HepG2 (cell line): ENCODE results near the gene CREBRF. TPM values are rescaled to one million over a fixed set of nuclear protein-coding genes. Genes with fewer than 3 reads are reported as not detected.

Experiments
- CENPX ChIP-seq: sonication (generic); formaldehyde crosslinking; IDR thresholded peaks from 2 replicates; pipeline ENCODE4 v1.9.0; 2021; ENCODE audit warnings: mild to moderate bottlenecking, missing genetic modification reagents, moderate library complexity
- DNMT3B ChIP-seq: conservative IDR thresholded peaks from 2 replicates; pipeline ENCODE4 v1.6.1; 2016; ENCODE audit warnings: missing biosample characterization, control low read depth
- GZF1 ChIP-seq: sonication (generic); formaldehyde crosslinking; IDR thresholded peaks from 2 replicates; pipeline ENCODE4 v1.5.1; 2020; ENCODE audit warnings: mild to moderate bottlenecking, missing genetic modification reagents
- TCF12 ChIP-seq, 2 experiments: fragments of 450-650 bp in 1 of 2; sonication (generic) in 1 of 2; formaldehyde crosslinking in 1 of 2; IDR thresholded peaks; 2 replicates each; pipeline versions ENCODE4 v1.6.1 to v1.8.0; 2017 to 2022; ENCODE audit warnings: antibody characterized with exemption in 1 of 2, mild to moderate bottlenecking in 1 of 2, missing genetic modification reagents in 1 of 2, moderate library complexity in 1 of 2
- ZFP41 ChIP-seq: sonication (generic); formaldehyde crosslinking; IDR thresholded peaks from 2 replicates; pipeline ENCODE4 v1.4.0; 2020; ENCODE audit warnings: mild to moderate bottlenecking, missing genetic modification reagents, borderline replicate concordance
- ZNF331 ChIP-seq: sonication (generic); formaldehyde crosslinking; IDR thresholded peaks from 2 replicates; pipeline ENCODE4 v1.4.0; 2020; ENCODE audit warnings: missing genetic modification reagents
- ZNF563 ChIP-seq: sonication (generic); formaldehyde crosslinking; IDR thresholded peaks from 2 replicates; pipeline ENCODE4 v1.8.0; 2022; ENCODE audit warnings: mild to moderate bottlenecking, moderate library complexity, missing genetic modification reagents
- ZNF768 ChIP-seq: sonication (generic); formaldehyde crosslinking; IDR thresholded peaks from 2 replicates; pipeline ENCODE4 v1.4.0; 2020; ENCODE audit warnings: missing genetic modification reagents
- ZNF788 ChIP-seq: sonication (generic); formaldehyde crosslinking; IDR thresholded peaks from 2 replicates; pipeline ENCODE4 v1.5.0; 2020; ENCODE audit warnings: mild to moderate bottlenecking, missing genetic modification reagents, borderline replicate concordance
- ZNF878 ChIP-seq: sonication (generic); formaldehyde crosslinking; IDR thresholded peaks from 2 replicates; pipeline ENCODE4 v1.8.1; 2023; ENCODE audit warnings: mild to moderate bottlenecking, missing genetic modification reagents, moderate library complexity
- polyA plus RNA-seq, 8 experiments: library from polyadenylated mRNA; depleted of rRNA in 3 of 8; stranded (reverse) in 7 of 8; unstranded in 1 of 8; fragments of >200 nt; fragmentation: Illumina TruSeq in 4 of 8; extraction: Trizol in 4 of 8; gene quantifications; 2 replicates each; pipeline versions ENCODE4 v1.2.1 to v1.2.3, GENCODE V29; 2011 to 2016; ENCODE audit warnings: low read depth in 4 of 8, missing spikeins in 1 of 8, mixed read lengths in 1 of 8; ENCODE audit not compliant: insufficient read depth in 1 of 8
- total RNA-seq, 5 experiments: library from RNA; depleted of rRNA; stranded (reverse); fragments of >200 nt; fragmentation: Illumina TruSeq; extraction: Trizol; gene quantifications; 2 replicates each; pipeline ENCODE4 v1.2.3, GENCODE V29; 2016; ENCODE audit warnings: low read depth in 1 of 5
- TF ChIP-seq, protein P1 (sequence below): sonication (generic); formaldehyde crosslinking; IDR thresholded peaks from 2 replicates; pipeline ENCODE4 v1.4.0; 2020; ENCODE audit warnings: missing genetic modification reagents, borderline replicate concordance
- TF ChIP-seq, protein P2 (sequence below): sonication (generic); formaldehyde crosslinking; IDR thresholded peaks from one replicate; pipeline ENCODE4 v1.5.1; 2020; ENCODE audit warnings: mild to moderate bottlenecking, missing genetic modification reagents; ENCODE audit errors: not compliant biosample characterization
- TF ChIP-seq, protein P3 (sequence below): sonication (generic); formaldehyde crosslinking; IDR thresholded peaks from 2 replicates; pipeline ENCODE4 v1.8.1; 2023; ENCODE audit warnings: mild to moderate bottlenecking, missing genetic modification reagents

Gene CREBRF
- total and polyA plus RNA-seq, 2 of the 13 experiments (the other 11 are each of a cell fraction or from before 2014, with no cell fraction given), result 4.5 to 10.2 TPM

DNA sequence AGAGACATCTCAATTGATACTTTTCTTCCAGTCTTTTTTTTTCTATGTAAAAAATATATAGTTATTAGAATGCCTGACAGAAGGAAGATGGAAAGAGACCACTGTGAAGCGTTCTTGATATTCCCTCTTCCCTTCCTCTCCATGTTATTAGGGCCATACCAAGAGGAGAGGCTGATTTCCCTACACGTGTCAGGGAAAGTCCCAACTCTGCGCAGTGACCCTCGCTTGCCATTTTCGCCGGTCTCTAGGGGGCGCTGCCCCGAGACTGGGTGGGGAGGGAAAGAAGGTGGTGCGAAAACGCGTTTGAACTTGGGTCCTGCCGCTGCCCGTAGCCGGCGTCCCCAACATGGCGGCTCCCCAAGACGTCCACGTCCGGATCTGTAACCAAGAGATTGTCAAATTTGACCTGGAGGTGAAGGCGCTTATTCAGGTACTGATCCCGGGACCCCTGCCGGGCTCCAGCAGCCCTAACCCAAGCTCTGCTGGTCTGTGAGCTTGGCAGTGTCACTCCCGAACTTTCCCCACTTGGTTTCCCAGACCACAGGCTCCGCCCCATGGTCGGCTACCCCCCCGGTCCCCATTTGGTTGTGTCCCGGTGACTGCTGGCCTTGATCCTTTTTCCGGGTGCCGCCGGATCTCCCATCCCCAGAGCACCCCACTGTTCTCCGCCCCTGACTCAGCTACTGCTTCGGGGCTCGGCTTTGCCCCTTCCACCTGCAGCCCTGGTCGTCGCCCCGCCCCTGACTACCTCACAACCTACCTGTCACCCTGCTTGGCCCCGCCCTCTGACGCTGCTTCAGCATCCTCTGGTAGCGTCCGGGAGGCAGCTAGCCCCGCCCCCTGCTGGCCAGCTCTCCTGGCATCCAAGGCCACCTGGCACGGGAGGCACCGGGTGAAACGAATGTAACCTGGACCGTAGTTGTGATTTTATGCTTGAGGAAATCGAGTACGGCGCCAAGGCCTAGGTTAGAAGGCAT, 88.3 kb downstream of the CREBRF start, which contains the start of gene BNIP1 (continued):
- TF ChIP-seq, protein P1, sequence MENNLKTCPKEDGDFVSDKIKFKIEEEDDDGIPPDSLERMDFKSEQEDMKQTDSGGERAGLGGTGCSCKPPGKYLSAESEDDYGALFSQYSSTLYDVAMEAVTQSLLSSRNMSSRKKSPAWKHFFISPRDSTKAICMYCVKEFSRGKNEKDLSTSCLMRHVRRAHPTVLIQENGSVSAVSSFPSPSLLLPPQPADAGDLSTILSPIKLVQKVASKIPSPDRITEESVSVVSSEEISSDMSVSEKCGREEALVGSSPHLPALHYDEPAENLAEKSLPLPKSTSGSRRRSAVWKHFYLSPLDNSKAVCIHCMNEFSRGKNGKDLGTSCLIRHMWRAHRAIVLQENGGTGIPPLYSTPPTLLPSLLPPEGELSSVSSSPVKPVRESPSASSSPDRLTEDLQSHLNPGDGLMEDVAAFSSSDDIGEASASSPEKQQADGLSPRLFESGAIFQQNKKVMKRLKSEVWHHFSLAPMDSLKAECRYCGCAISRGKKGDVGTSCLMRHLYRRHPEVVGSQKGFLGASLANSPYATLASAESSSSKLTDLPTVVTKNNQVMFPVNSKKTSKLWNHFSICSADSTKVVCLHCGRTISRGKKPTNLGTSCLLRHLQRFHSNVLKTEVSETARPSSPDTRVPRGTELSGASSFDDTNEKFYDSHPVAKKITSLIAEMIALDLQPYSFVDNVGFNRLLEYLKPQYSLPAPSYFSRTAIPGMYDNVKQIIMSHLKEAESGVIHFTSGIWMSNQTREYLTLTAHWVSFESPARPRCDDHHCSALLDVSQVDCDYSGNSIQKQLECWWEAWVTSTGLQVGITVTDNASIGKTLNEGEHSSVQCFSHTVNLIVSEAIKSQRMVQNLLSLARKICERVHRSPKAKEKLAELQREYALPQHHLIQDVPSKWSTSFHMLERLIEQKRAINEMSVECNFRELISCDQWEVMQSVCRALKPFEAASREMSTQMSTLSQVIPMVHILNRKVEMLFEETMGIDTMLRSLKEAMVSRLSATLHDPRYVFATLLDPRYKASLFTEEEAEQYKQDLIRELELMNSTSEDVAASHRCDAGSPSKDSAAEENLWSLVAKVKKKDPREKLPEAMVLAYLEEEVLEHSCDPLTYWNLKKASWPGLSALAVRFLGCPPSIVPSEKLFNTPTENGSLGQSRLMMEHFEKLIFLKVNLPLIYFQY (CRISPR knock-in tag), result peak; percentile 51
- TF ChIP-seq DNMT3B (CRISPR knock-in tag), result no peak
- no peak for TF ChIP-seq ZNF878
- TF ChIP-seq GZF1 (CRISPR knock-in tag), result 0 out of 2 replicates have a peak, but pooled peaks have one; percentile 41
- peak; percentile 43; the same call in 1 of the 2 replicates for TF ChIP-seq ZNF768 (CRISPR knock-in tag)
- TF ChIP-seq ZNF331 (CRISPR knock-in tag), result peak; percentile 84
- TF ChIP-seq, protein P2, sequence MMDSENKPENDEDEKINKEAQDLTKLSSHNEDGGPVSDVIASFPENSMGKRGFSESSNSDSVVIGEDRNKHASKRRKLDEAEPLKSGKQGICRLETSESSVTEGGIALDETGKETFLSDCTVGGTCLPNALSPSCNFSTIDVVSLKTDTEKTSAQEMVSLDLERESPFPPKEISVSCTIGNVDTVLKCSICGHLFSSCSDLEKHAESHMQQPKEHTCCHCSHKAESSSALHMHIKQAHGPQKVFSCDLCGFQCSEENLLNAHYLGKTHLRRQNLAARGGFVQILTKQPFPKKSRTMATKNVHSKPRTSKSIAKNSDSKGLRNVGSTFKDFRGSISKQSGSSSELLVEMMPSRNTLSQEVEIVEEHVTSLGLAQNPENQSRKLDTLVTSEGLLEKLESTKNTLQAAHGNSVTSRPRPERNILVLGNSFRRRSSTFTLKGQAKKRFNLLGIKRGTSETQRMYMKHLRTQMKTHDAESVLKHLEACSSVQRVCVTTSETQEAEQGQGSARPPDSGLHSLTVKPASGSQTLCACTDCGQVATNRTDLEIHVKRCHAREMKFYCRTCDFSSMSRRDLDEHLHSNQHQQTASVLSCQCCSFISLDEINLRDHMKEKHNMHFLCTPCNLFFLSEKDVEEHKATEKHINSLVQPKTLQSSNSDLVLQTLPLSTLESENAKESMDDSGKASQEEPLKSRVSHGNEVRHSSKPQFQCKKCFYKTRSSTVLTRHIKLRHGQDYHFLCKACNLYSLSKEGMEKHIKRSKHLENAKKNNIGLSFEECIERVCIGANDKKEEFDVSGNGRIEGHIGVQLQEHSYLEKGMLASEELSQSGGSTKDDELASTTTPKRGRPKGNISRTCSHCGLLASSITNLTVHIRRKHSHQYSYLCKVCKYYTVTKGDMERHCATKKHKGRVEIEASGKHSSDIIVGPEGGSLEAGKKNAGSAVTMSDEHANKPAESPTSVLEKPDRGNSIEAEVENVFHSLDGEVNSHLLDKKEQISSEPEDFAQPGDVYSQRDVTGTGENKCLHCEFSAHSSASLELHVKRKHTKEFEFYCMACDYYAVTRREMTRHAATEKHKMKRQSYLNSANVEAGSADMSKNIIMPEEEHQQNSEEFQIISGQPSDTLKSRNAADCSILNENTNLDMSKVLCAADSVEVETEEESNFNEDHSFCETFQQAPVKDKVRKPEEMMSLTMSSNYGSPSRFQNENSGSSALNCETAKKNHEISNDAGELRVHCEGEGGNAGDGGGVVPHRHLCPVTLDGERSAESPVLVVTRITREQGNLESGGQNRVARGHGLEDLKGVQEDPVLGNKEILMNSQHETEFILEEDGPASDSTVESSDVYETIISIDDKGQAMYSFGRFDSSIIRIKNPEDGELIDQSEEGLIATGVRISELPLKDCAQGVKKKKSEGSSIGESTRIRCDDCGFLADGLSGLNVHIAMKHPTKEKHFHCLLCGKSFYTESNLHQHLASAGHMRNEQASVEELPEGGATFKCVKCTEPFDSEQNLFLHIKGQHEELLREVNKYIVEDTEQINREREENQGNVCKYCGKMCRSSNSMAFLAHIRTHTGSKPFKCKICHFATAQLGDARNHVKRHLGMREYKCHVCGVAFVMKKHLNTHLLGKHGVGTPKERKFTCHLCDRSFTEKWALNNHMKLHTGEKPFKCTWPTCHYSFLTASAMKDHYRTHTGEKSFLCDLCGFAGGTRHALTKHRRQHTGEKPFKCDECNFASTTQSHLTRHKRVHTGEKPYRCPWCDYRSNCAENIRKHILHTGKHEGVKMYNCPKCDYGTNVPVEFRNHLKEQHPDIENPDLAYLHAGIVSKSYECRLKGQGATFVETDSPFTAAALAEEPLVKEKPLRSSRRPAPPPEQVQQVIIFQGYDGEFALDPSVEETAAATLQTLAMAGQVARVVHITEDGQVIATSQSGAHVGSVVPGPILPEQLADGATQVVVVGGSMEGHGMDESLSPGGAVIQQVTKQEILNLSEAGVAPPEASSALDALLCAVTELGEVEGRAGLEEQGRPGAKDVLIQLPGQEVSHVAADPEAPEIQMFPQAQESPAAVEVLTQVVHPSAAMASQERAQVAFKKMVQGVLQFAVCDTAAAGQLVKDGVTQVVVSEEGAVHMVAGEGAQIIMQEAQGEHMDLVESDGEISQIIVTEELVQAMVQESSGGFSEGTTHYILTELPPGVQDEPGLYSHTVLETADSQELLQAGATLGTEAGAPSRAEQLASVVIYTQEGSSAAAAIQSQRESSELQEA (CRISPR knock-in tag), result no peak
- TF ChIP-seq, protein P3, sequence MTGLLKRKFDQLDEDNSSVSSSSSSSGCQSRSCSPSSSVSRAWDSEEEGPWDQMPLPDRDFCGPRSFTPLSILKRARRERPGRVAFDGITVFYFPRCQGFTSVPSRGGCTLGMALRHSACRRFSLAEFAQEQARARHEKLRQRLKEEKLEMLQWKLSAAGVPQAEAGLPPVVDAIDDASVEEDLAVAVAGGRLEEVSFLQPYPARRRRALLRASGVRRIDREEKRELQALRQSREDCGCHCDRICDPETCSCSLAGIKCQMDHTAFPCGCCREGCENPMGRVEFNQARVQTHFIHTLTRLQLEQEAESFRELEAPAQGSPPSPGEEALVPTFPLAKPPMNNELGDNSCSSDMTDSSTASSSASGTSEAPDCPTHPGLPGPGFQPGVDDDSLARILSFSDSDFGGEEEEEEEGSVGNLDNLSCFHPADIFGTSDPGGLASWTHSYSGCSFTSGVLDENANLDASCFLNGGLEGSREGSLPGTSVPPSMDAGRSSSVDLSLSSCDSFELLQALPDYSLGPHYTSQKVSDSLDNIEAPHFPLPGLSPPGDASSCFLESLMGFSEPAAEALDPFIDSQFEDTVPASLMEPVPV (CRISPR knock-in tag), result peak; percentile 77; the same call in 1 of the 2 replicates
- TF ChIP-seq ZNF788, result peak; percentile 95; the same call in 1 of the 2 replicates
- peak; percentile 32; the same call in 1 of the 2 replicates for TF ChIP-seq ZNF563 (CRISPR knock-in tag)
- TF ChIP-seq TCF12 (IDR thresholded peaks at IDR 0.05), result no peak
- TF ChIP-seq TCF12 (CRISPR knock-in tag; IDR thresholded peaks at IDR 0.05), result 0 out of 2 replicates have a peak, but pooled peaks have one; percentile 37
- no peak for TF ChIP-seq ZFP41 (CRISPR knock-in tag)
- TF ChIP-seq CENPX (CRISPR knock-in tag), result no peak
